HepG2 (cell line): ENCODE measurements around the gene TECPR1. TPM values are rescaled to one million over a fixed set of nuclear protein-coding genes. Genes with fewer than 3 reads are reported as not detected.

Experiments
- ATF6 ChIP-seq: sonication (generic); formaldehyde crosslinking; conservative IDR thresholded peaks from 2 replicates; pipeline ENCODE4 v1.4.0; 2020; ENCODE audit warnings: missing genetic modification reagents
- CBX5 ChIP-seq: sonication (generic); formaldehyde crosslinking; IDR thresholded peaks from 2 replicates; pipeline ENCODE4 v1.4.0; 2020; ENCODE audit warnings: missing genetic modification reagents, borderline replicate concordance
- CENPT ChIP-seq: sonication (generic); formaldehyde crosslinking; IDR thresholded peaks from 2 replicates; pipeline ENCODE4 v1.8.0; 2022; ENCODE audit warnings: low read depth, mild to moderate bottlenecking, moderate library complexity, missing genetic modification reagents
- DMAP1 ChIP-seq: IDR thresholded peaks from 2 replicates; pipeline ENCODE4 v1.6.1; 2016
- DPF2 ChIP-seq: sonication (generic); formaldehyde crosslinking; IDR thresholded peaks from 2 replicates; pipeline ENCODE4 v1.4.0; 2020; ENCODE audit warnings: mild to moderate bottlenecking, low read depth, missing genetic modification reagents, borderline replicate concordance
- NFRKB ChIP-seq: fragments of 450-650 bp; IDR thresholded peaks from 2 replicates; pipeline ENCODE4 v1.6.1; 2017
- TBL1XR1 ChIP-seq: fragments of 150-350 bp; IDR thresholded peaks from 2 replicates; pipeline ENCODE4 v1.6.1; 2014; ENCODE audit warnings: borderline replicate concordance, low read length; ENCODE audit not compliant: partially characterized antibody
- ZFP36L1 ChIP-seq: sonication (generic); formaldehyde crosslinking; IDR thresholded peaks from 2 replicates; pipeline ENCODE4 v1.8.0; 2022; ENCODE audit warnings: mild to moderate bottlenecking, missing genetic modification reagents, moderate library complexity
- ZKSCAN5 ChIP-seq: sonication (generic); formaldehyde crosslinking; IDR thresholded peaks from 2 replicates; pipeline ENCODE4 v1.5.1; 2020; ENCODE audit warnings: mild to moderate bottlenecking, missing genetic modification reagents
- ZNF292 ChIP-seq: sonication (generic); formaldehyde crosslinking; IDR thresholded peaks from 2 replicates; pipeline ENCODE4 v1.8.1; 2022; ENCODE audit warnings: mild to moderate bottlenecking, low read depth, missing genetic modification reagents, borderline replicate concordance
- ZNF329 ChIP-seq: sonication (generic); formaldehyde crosslinking; IDR thresholded peaks from 2 replicates; pipeline ENCODE4 v1.9.0; 2021; ENCODE audit warnings: low read depth, mild to moderate bottlenecking, missing genetic modification reagents
- ZNF484 ChIP-seq: sonication (generic); formaldehyde crosslinking; IDR thresholded peaks from 2 replicates; pipeline ENCODE4 v1.5.1; 2020; ENCODE audit warnings: mild to moderate bottlenecking, low read depth, missing genetic modification reagents, borderline replicate concordance
- ZNF550 ChIP-seq: sonication (generic); formaldehyde crosslinking; IDR thresholded peaks from 2 replicates; pipeline ENCODE4 v1.4.0; 2020; ENCODE audit warnings: mild to moderate bottlenecking, missing genetic modification reagents, borderline replicate concordance
- ZNF563 ChIP-seq: sonication (generic); formaldehyde crosslinking; IDR thresholded peaks from 2 replicates; pipeline ENCODE4 v1.8.0; 2022; ENCODE audit warnings: mild to moderate bottlenecking, moderate library complexity, missing genetic modification reagents
- ZNF713 ChIP-seq: sonication (generic); formaldehyde crosslinking; IDR thresholded peaks from 2 replicates; pipeline ENCODE4 v1.4.0; 2020; ENCODE audit warnings: mild to moderate bottlenecking, missing genetic modification reagents
- ZNF83 ChIP-seq: sonication (generic); formaldehyde crosslinking; IDR thresholded peaks from 2 replicates; pipeline ENCODE4 v1.4.0; 2020; ENCODE audit warnings: missing genetic modification reagents, mild to moderate bottlenecking, borderline replicate concordance
- polyA plus RNA-seq, 8 experiments: library from polyadenylated mRNA; depleted of rRNA in 3 of 8; stranded (reverse) in 7 of 8; unstranded in 1 of 8; fragments of >200 nt; fragmentation: Illumina TruSeq in 4 of 8; extraction: Trizol in 4 of 8; gene quantifications; 2 replicates each; pipeline versions ENCODE4 v1.2.1 to v1.2.3, GENCODE V29; 2011 to 2016; ENCODE audit warnings: low read depth in 4 of 8, missing spikeins in 1 of 8, mixed read lengths in 1 of 8; ENCODE audit not compliant: insufficient read depth in 1 of 8
- total RNA-seq, 5 experiments: library from RNA; depleted of rRNA; stranded (reverse); fragments of >200 nt; fragmentation: Illumina TruSeq; extraction: Trizol; gene quantifications; 2 replicates each; pipeline ENCODE4 v1.2.3, GENCODE V29; 2016; ENCODE audit warnings: low read depth in 1 of 5
- TF ChIP-seq, protein P1 (sequence below): sonication (generic); formaldehyde crosslinking; IDR thresholded peaks from 2 replicates; pipeline ENCODE4 v1.4.0; 2020; ENCODE audit warnings: missing genetic modification reagents
- TF ChIP-seq, protein P2 (sequence below): sonication (generic); formaldehyde crosslinking; IDR thresholded peaks from 2 replicates; pipeline ENCODE4 v1.5.1; 2020; ENCODE audit warnings: mild to moderate bottlenecking, missing genetic modification reagents, moderate library complexity

Gene TECPR1
- total and polyA plus RNA-seq, 2 of the 13 experiments (the other 11 are each of a cell fraction or from before 2014, with no cell fraction given) = 2.3 to 6.3 TPM

DNA sequence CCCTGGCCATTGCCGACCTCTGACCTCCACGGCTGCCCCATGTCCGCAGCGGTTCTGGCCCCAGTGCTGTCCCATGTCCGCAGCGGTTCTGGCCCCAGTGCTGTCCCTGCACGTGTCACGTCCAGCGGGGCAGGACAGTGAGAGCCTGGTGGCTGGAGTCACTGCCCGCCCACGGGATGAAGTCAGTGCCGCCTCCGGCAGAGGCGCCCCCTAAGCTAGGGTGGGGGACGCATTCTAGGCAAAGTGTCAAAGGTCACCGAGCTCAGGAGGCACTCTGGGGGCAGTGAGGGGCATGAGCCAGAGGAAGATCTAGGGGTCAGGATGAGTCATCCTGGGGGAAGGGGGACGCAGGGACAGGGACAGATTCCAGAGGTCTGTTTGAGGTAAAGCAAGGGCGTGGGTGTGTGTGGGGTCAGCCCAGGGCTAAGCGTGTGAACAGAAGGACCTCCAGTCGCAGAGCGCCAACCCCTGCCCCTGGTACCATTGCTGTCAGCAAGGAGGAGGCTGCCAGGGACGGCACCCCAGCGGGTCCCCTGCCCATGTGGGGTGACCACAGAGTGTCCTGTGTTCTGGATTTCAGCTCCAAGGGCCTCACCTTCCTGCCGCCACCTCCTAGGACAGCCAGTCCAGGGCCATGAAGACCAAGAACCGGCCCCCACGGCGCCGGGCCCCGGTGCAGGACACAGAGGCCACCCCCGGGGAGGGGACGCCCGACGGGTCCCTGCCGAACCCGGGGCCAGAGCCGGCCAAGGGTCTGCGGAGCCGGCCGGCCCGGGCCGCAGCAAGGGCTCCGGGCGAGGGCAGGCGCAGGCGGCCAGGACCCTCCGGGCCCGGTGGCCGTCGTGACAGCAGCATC lies 40.1 kb downstream of the TECPR1 start (continued):
- TF ChIP-seq ATF6 = no peak
- peak; percentile 81 for TF ChIP-seq ZNF329
- TF ChIP-seq DPF2 (CRISPR knock-in tag) = peak; percentile 64; the same call in 1 of the 2 replicates
- TF ChIP-seq ZNF83 = no peak
- TF ChIP-seq NFRKB = no peak
- no peak; the same call in 1 of the 2 replicates for TF ChIP-seq CENPT
- TF ChIP-seq, protein P1, sequence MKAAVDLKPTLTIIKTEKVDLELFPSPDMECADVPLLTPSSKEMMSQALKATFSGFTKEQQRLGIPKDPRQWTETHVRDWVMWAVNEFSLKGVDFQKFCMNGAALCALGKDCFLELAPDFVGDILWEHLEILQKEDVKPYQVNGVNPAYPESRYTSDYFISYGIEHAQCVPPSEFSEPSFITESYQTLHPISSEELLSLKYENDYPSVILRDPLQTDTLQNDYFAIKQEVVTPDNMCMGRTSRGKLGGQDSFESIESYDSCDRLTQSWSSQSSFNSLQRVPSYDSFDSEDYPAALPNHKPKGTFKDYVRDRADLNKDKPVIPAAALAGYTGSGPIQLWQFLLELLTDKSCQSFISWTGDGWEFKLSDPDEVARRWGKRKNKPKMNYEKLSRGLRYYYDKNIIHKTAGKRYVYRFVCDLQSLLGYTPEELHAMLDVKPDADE (CRISPR knock-in tag) = no peak; the same call in 1 of the 2 replicates
- TF ChIP-seq ZNF550 (CRISPR knock-in tag) = no peak
- TF ChIP-seq DMAP1 (CRISPR knock-in tag) = peak; percentile 85
- TF ChIP-seq ZNF563 (CRISPR knock-in tag) = 0 out of 2 replicates have a peak, but pooled peaks have one; percentile 56
- no peak for TF ChIP-seq ZKSCAN5 (CRISPR knock-in tag)
- TF ChIP-seq CBX5 (CRISPR knock-in tag) = no peak
- TF ChIP-seq TBL1XR1 = peak; percentile 83
- no peak for TF ChIP-seq ZNF713 (CRISPR knock-in tag)
- no peak for TF ChIP-seq ZNF484 (CRISPR knock-in tag)
- no peak for TF ChIP-seq ZNF292 (CRISPR knock-in tag)
- no peak for TF ChIP-seq ZFP36L1 (CRISPR knock-in tag)
- TF ChIP-seq, protein P2, sequence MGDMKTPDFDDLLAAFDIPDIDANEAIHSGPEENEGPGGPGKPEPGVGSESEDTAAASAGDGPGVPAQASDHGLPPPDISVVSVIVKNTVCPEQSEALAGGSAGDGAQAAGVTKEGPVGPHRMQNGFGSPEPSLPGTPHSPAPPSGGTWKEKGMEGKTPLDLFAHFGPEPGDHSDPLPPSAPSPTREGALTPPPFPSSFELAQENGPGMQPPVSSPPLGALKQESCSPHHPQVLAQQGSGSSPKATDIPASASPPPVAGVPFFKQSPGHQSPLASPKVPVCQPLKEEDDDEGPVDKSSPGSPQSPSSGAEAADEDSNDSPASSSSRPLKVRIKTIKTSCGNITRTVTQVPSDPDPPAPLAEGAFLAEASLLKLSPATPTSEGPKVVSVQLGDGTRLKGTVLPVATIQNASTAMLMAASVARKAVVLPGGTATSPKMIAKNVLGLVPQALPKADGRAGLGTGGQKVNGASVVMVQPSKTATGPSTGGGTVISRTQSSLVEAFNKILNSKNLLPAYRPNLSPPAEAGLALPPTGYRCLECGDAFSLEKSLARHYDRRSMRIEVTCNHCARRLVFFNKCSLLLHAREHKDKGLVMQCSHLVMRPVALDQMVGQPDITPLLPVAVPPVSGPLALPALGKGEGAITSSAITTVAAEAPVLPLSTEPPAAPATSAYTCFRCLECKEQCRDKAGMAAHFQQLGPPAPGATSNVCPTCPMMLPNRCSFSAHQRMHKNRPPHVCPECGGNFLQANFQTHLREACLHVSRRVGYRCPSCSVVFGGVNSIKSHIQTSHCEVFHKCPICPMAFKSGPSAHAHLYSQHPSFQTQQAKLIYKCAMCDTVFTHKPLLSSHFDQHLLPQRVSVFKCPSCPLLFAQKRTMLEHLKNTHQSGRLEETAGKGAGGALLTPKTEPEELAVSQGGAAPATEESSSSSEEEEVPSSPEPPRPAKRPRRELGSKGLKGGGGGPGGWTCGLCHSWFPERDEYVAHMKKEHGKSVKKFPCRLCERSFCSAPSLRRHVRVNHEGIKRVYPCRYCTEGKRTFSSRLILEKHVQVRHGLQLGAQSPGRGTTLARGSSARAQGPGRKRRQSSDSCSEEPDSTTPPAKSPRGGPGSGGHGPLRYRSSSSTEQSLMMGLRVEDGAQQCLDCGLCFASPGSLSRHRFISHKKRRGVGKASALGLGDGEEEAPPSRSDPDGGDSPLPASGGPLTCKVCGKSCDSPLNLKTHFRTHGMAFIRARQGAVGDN (CRISPR knock-in tag) = peak; percentile 90
